Measurements from ENCODE around the gene USP31.

USP31 gene, protein sequence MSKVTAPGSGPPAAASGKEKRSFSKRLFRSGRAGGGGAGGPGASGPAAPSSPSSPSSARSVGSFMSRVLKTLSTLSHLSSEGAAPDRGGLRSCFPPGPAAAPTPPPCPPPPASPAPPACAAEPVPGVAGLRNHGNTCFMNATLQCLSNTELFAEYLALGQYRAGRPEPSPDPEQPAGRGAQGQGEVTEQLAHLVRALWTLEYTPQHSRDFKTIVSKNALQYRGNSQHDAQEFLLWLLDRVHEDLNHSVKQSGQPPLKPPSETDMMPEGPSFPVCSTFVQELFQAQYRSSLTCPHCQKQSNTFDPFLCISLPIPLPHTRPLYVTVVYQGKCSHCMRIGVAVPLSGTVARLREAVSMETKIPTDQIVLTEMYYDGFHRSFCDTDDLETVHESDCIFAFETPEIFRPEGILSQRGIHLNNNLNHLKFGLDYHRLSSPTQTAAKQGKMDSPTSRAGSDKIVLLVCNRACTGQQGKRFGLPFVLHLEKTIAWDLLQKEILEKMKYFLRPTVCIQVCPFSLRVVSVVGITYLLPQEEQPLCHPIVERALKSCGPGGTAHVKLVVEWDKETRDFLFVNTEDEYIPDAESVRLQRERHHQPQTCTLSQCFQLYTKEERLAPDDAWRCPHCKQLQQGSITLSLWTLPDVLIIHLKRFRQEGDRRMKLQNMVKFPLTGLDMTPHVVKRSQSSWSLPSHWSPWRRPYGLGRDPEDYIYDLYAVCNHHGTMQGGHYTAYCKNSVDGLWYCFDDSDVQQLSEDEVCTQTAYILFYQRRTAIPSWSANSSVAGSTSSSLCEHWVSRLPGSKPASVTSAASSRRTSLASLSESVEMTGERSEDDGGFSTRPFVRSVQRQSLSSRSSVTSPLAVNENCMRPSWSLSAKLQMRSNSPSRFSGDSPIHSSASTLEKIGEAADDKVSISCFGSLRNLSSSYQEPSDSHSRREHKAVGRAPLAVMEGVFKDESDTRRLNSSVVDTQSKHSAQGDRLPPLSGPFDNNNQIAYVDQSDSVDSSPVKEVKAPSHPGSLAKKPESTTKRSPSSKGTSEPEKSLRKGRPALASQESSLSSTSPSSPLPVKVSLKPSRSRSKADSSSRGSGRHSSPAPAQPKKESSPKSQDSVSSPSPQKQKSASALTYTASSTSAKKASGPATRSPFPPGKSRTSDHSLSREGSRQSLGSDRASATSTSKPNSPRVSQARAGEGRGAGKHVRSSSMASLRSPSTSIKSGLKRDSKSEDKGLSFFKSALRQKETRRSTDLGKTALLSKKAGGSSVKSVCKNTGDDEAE (N-terminal part only)

DNA sequence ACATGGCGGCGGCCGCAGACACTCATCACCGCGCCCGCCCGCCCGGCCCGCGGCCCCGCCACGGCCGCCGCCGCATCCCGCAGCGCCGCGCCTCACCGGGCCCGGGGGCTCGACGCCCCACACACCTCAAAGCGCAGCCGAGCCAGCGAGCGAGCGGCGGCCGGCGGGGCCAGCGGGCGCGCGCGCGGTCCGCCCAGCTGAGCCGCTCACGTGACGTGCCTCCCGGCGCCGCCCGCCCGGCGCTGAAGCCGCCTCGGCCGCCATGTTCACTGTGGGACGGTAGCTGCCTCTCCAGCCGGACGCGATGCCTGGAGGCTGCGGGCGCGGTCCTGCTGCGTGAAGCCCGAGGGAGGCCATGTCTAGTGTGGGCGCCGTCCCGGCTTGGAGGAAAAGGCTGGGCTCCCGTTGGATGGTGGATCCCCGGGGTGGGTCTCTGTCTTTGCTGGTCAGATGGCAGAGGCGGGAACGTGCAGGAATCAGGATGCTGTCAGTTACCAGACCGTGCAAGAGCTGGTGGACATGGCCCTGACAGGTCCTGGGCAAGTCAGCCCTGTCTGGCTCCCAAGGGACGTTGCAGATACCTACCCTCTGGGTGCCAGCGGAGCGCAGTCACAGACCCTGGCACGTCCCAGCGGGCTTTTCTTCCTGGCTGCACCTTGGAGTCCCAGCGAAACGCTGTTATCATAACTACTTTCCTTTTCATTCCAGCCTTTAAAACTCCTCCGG, at the start of gene USP31:
Gene USP31, minus strand, starts transcription at position 186 of the 726 bp plus-strand sequence. Its CDS starts 182 bp downstream, at position 4.
- Mint-ChIP-seq H3K9me3 (no peaks in the 10 kb centered on the region), H3K27me3 (ENCODE audit: low read depth) (peaks cover 4% of the 10 kb centered on the region), H3K4me3 (peak within 1 kb of the TSS; percentile 97), H3K27ac (peak within 1 kb of the TSS; percentile 85), H3K36me3 (ENCODE audit: low read depth) (no peaks in the 10 kb centered on the region), H3K4me1 (ENCODE audit: low read depth) (peaks cover 23% of the 10 kb centered on the region)

DNA sequence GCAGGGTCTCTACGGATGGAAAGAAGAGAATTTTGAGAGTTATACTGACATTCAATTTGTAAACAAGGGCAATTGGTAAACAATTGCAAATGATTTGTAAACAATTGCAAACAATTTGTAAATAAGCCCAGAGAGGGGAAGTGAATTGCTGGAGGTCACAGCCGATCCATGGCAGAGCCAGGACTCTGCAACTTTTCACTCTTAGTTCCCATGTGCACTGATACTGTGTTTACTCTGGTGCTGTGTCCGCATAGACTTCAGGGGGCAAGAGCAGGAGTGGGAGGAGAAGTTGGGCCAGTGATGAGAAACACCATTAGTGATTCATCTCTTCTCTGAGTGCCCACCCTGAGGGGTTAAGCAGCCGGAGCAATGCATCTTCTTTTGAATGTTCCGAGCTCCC, 47.3 kb upstream of the USP31 start:
- Mint-ChIP-seq H3K27me3 (ENCODE audit: low read depth) (peaks cover 19% of the 10 kb centered on the region), H3K4me1 (ENCODE audit: low read depth) (peaks cover 3% of the 10 kb centered on the region), H3K9me3 (no peaks in the 10 kb centered on the region), H3K36me3 (ENCODE audit: low read depth) (no peaks in the 10 kb centered on the region), H3K27ac (no peak overlapping the region), H3K4me3 (no peak overlapping the region)

DNA sequence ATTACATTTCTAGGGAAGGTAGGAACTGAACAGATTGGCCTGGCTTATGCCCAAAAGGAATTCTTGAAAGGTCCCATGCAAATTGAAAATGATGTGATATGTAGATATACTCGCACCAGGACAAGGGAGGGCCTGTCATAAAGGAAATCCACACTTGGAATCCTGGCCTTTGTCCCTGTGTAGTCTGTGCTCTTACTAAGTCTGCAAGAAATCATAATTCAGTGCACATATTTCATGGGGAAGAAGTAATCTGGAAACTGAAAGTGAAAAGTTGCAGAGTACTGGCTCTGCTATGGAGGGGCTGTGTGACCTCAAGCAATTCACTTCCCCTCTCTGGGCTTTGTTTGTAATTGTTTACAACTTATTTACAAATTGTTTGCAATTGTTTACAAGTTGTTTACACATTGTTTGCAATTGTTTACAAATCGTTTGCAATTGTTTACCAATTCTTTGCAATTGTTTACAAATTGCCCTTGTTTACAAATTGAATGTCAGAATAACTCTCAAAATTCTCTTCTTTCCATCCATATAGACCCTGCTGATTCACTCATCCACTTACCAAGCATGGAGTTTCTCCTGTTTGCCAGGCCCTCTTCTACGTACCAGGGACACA, 46.2 kb upstream of the USP31 start:
- H3K27ac Mint-ChIP-seq: no peak overlapping the region
- peaks cover 19% of the 10 kb centered on the region for H3K27me3 Mint-ChIP-seq (ENCODE audit: low read depth)
- H3K4me3 Mint-ChIP-seq: no peak overlapping the region
- H3K36me3 Mint-ChIP-seq (ENCODE audit: low read depth): no peaks in the 10 kb centered on the region
- H3K9me3 Mint-ChIP-seq: no peaks in the 10 kb centered on the region
- H3K4me1 Mint-ChIP-seq (ENCODE audit: low read depth): peaks cover 3% of the 10 kb centered on the region

DNA sequence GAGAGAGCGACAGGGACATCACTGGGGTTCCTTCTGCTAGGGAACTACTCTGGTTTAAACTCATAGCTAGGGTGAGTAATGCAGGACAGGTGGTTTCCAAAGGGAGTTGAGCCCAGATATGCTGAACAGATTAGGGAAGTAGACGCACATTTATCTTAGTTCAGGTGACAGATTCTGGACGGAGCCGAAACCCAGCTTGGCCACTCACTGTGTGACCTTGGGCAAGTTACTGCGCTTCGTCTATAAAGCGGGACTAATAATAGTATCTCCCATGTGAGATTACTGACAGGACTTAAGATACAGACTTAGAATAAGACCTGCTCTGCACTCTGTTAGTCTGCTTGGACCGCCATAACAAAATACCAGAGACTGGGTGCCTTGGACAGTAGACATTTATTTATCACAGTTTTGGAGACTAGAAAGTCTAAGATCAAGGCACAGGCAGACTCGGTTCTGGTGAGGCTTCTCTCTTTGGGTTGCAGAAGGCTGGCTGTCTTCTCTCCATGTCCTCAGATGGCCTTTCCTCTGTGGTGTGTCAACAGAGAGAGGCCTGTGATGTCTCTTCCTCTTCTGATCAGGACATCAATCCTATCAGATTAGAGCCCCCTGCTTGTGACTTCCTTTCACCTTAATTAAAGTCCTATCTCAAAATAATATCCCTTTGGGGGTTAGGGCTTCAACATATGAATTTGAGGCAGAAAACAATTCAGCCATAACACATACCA, 45.4 kb upstream of the USP31 start:
- no peak overlapping the region for H3K27ac Mint-ChIP-seq
- H3K9me3 Mint-ChIP-seq: no peaks in the 10 kb centered on the region
- no peak overlapping the region for H3K4me3 Mint-ChIP-seq
- no peaks in the 10 kb centered on the region for H3K36me3 Mint-ChIP-seq (ENCODE audit: low read depth)
- peaks cover 3% of the 10 kb centered on the region for H3K4me1 Mint-ChIP-seq (ENCODE audit: low read depth)
- H3K27me3 Mint-ChIP-seq (ENCODE audit: low read depth): peaks cover 19% of the 10 kb centered on the region

DNA sequence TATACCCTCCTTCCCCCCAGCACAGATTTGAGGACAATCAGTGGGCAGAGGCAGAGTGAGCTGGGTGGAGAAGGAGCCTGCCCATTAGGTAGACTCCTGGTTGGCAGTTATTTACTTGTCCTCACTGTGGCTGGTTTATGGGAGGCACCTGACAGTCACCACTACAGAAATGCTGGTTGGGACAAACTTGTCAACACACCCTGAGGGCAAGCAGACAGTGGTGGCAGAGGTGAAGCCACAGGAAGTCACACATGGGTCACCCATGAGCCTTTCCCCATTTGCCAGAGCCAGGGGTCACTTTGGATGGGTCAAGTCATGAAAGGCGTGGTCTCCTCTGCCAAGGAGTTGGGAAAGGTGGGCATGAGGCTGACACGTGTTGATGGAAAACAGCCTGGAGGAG, 39.7 kb upstream of the USP31 start:
- Mint-ChIP-seq H3K4me1 (ENCODE audit: low read depth) (no peaks in the 10 kb centered on the region), H3K27me3 (ENCODE audit: low read depth) (peaks cover 26% of the 10 kb centered on the region), H3K27ac (no peak overlapping the region), H3K36me3 (ENCODE audit: low read depth) (no peaks in the 10 kb centered on the region), H3K4me3 (no peak overlapping the region), H3K9me3 (no peaks in the 10 kb centered on the region)

DNA sequence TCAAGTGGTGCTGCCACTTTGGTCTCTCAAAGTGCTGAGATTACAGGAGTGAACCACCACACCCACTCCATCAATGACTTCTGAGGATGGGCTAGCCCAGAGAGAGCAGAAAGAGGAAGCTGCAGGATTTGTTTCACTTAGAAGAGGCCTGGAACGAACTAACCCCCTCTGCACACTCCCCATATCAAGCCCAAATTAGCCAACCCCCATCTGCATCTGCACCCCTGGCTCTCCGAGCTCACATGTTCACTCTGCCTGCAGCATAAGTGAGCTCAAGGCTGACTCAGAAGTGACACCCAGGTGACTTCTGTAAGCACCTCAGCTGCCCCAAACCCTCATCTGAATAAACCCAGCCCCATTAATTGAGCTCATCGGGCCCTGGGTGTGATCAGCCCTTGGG, 38.1 kb upstream of the USP31 start:
- no peak overlapping the region for H3K4me3 Mint-ChIP-seq
- H3K9me3 Mint-ChIP-seq: no peaks in the 10 kb centered on the region
- peaks cover 33% of the 10 kb centered on the region for H3K27me3 Mint-ChIP-seq (ENCODE audit: low read depth)
- H3K27ac Mint-ChIP-seq: no peak overlapping the region
- H3K36me3 Mint-ChIP-seq (ENCODE audit: low read depth): no peaks in the 10 kb centered on the region
- H3K4me1 Mint-ChIP-seq (ENCODE audit: low read depth): no peaks in the 10 kb centered on the region

DNA sequence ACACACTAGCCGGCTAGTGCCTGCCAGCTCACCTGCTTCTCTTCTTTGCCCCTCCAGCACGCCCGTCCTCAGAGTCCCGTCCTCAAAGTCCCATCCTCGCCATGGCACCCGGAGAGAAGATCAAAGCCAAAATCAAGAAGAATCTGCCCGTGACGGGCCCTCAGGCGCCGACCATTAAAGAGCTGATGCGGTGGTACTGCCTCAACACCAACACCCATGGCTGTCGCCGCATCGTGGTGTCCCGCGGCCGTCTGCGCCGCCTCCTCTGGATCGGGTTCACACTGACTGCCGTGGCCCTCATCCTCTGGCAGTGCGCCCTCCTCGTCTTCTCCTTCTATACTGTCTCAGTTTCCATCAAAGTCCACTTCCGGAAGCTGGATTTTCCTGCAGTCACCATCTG, 36.9 kb upstream of the USP31 start:
- Mint-ChIP-seq H3K27me3 (ENCODE audit: low read depth) (peaks cover 44% of the 10 kb centered on the region), H3K4me1 (ENCODE audit: low read depth) (peaks cover 4% of the 10 kb centered on the region), H3K9me3 (no peaks in the 10 kb centered on the region), H3K4me3 (no peak overlapping the region), H3K27ac (no peak overlapping the region), H3K36me3 (ENCODE audit: low read depth) (no peaks in the 10 kb centered on the region)

DNA sequence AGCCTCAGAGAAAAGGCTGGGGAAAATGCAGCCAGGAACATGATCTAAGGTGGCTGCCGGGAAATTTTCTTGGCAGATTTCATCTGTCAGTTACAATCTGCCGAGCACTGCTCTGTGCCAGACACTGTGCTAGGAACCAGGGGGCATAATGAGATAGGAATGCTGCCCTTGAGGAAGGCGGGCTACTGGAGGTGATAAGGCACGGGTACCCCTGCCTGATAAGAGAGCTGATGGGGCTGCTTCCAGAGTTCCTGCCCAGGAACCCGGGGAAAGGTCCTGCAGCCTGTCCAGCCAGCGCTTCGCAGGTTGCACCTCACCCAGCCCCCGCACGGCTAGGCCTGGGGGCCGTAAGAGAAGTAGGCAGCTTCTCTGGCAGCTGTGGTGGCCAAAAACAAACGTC, 36.4 kb upstream of the USP31 start:
- Mint-ChIP-seq H3K9me3 (no peaks in the 10 kb centered on the region), H3K27ac (no peak overlapping the region), H3K27me3 (ENCODE audit: low read depth) (peaks cover 48% of the 10 kb centered on the region), H3K4me3 (no peak overlapping the region), H3K36me3 (ENCODE audit: low read depth) (no peaks in the 10 kb centered on the region), H3K4me1 (ENCODE audit: low read depth) (peaks cover 4% of the 10 kb centered on the region)

DNA sequence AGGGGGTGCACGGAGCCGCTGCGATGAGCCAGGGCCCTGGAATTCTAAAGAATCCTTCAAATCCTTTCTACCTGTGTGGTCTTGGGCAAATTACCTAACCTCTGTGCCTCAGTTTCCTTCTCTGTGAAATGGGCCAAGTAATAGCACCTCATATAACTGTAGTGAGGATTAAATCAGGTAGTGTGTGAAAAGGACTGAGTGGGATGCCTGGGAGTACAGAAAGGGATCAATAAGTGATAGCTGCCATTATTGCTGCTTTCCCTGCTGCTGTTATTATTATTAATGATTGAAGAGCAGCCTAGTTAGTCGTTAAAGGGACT, 34.3 kb upstream of the USP31 start:
- Mint-ChIP-seq H3K27ac (no peak overlapping the region), H3K9me3 (no peaks in the 10 kb centered on the region), H3K36me3 (ENCODE audit: low read depth) (no peaks in the 10 kb centered on the region), H3K4me1 (ENCODE audit: low read depth) (peaks cover 4% of the 10 kb centered on the region), H3K27me3 (ENCODE audit: low read depth) (peaks cover 52% of the 10 kb centered on the region), H3K4me3 (no peak overlapping the region)

DNA sequence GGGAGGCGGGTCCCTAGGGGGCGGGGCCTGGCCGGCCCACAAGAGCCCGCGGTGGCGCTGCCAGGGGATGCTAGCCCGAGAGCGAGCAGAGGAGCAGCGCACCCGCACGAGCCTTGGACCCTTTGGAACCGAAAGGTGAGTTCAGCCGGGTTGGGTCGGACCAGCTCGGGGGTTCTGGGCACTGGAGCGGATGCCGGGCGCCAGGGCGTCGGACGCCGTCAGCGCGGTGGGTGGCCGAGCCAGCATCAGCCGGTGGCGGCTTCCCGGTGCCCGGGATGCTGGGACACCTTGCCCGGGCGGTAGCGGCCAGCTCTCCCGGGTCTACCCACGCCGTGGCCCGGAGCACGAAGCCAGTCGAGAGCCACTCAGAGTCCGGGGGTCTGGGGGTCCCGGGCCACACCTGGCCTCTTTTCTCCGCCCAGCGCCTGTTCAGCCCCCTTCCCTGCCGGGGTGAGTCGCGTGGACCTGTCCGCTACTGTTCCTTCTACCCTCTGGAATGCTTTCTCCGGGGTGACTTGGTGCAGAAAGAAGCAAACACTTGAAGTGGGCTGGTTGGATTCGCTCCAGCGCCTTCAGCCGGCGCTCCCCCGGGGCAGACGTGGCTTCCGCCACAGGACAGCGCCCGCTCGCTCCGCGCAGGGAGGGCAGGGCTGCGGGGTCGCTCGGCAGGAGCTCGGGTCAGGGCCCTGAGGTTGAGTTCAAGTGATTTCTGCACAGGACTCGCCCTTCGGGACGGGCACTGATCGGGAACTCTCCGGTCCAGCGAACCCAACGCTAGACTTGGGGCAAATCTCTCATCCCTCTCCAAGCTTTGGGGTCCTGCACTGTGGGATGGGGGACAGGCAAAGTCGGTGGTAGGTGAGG, 33.7 kb upstream of the USP31 start, which contains the start of gene SCNN1G:
Gene SCNN1G, plus strand, starts transcription at position 67 of the 864 bp plus-strand sequence. CDS start 3,527 bp downstream, outside the sequence.
- Mint-ChIP-seq H3K27ac (no peak within 1 kb of the TSS), H3K36me3 (ENCODE audit: low read depth) (no peaks in the 10 kb centered on the region), H3K27me3 (ENCODE audit: low read depth) (peaks cover 55% of the 10 kb centered on the region), H3K4me1 (ENCODE audit: low read depth) (peaks cover 4% of the 10 kb centered on the region), H3K4me3 (no peak within 1 kb of the TSS), H3K9me3 (no peaks in the 10 kb centered on the region)

DNA sequence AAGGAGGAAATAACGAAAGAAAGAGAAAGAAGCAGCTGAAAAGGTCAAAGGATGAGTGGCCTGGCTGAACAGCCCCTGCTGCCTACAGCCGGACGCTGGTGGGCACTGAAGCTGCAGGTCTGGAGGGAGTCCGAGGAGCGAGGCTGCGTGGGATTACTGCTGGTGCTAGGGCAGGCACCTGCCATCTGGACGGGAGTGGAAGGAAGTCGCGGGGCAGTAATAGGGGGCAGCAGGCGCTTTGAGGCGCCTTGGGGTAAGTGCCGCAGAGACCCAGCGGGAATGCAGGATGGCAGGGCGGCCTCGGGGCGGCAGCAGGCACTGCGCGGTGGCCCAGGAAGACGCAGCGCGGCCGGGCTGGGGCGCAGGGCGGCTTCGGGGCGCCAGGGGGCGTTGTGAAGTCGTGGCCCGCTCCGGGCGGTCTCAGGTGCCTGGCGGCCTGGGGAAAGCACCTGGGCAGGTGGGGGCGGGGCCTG, 33.0 kb upstream of the USP31 start:
- Mint-ChIP-seq H3K27ac (no peak overlapping the region), H3K27me3 (ENCODE audit: low read depth) (peaks cover 55% of the 10 kb centered on the region), H3K4me1 (ENCODE audit: low read depth) (peaks cover 4% of the 10 kb centered on the region), H3K9me3 (no peaks in the 10 kb centered on the region), H3K4me3 (no peak overlapping the region), H3K36me3 (ENCODE audit: low read depth) (no peaks in the 10 kb centered on the region)

DNA sequence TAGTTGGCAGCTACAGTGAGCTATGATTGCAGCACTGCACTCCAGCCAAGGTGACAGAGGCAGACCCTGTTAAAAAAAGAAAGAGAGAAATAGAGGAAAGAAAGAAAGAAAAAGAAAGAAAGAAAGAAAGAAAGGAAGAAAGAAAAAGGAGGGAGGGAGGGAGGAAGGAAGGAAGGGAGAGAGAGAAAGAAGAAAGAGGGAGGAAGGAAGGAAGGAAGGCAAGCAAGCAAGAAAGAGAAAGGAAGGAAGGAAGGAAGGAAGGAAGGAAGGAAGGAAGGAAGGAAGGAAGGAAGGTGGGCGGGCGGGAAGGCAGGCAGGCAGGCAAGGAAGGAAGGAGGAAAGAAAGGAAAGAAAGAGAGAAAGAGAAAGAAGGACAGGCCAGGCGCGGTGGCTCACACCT, 32.3 kb upstream of the USP31 start:
- Mint-ChIP-seq H3K4me1 (ENCODE audit: low read depth) (peaks cover 4% of the 10 kb centered on the region), H3K9me3 (no peaks in the 10 kb centered on the region), H3K36me3 (ENCODE audit: low read depth) (no peaks in the 10 kb centered on the region), H3K27me3 (ENCODE audit: low read depth) (peaks cover 51% of the 10 kb centered on the region), H3K4me3 (no peak overlapping the region), H3K27ac (no peak overlapping the region)
